Parathyroid adenoma (tissue), 2 donors: Measurements from ENCODE around the gene RHNO1.

Experiments
- H2AFZ ChIP-seq: fragments of 300-600 bp; sonication (generic); one replicate; pipeline ENCODE4 v1.7.0; 2017; ENCODE audit warnings: antibody characterized with exemption, mild to moderate bottlenecking
- H3K27ac ChIP-seq: fragments of 300-600 bp; sonication (generic); one replicate; pipeline ENCODE4 v1.7.0; 2017
- H3K27me3 ChIP-seq: fragments of 300-600 bp; sonication (generic); one replicate; pipeline ENCODE4 v1.7.0; 2017; ENCODE audit warnings: low read length; ENCODE audit not compliant: control insufficient read depth, insufficient read depth
- H3K36me3 ChIP-seq: fragments of 300-600 bp; sonication (generic); one replicate; pipeline ENCODE4 v1.7.0; 2017; ENCODE audit warnings: low read length; ENCODE audit not compliant: control insufficient read depth, insufficient read depth
- H3K4me1 ChIP-seq: fragments of 300-600 bp; sonication (generic); one replicate; pipeline ENCODE4 v1.7.0; 2017; ENCODE audit warnings: control low read depth
- H3K4me2 ChIP-seq: fragments of 300-600 bp; sonication (generic); one replicate; pipeline ENCODE4 v1.7.0; 2017; ENCODE audit warnings: low read length
- H3K4me3 ChIP-seq: fragments of 300-600 bp; sonication (generic); one replicate; pipeline ENCODE4 v1.7.0; 2017; ENCODE audit warnings: low read depth, low read length
- H3K79me2 ChIP-seq: fragments of 300-600 bp; sonication (generic); one replicate; pipeline ENCODE4 v1.7.0; 2017; ENCODE audit warnings: control low read depth
- H3K9ac ChIP-seq: fragments of 300-600 bp; sonication (generic); one replicate; pipeline ENCODE4 v1.7.0; 2017; ENCODE audit warnings: mild to moderate bottlenecking
- H3K9me3 ChIP-seq: fragments of 300-600 bp; sonication (generic); one replicate; pipeline ENCODE4 v1.7.0; 2017; ENCODE audit warnings: low read length; ENCODE audit not compliant: control insufficient read depth
- CTCF ChIP-seq: fragments of 300-600 bp; sonication (generic); IDR thresholded peaks from one replicate; pipeline ENCODE4 v1.7.0; 2017; ENCODE audit warnings: antibody characterized with exemption, mild to moderate bottlenecking
- donor health status: primary hyperparathyroidism.

RHNO1 gene

GRCh38 chr12:2897418-2897817 is 20.4 kb downstream of the RHNO1 start:
- no peak overlapping the region for H3K4me3 ChIP-seq
- no peaks in the 10 kb centered on the region for H3K9me3 ChIP-seq
- no peaks in the 10 kb centered on the region for H3K27me3 ChIP-seq
- H3K79me2 ChIP-seq, result peaks cover 19% of the 10 kb centered on the region
- H3K27ac ChIP-seq, result no peak overlapping the region
- no peaks in the 10 kb centered on the region for H3K36me3 ChIP-seq
- no peak for TF ChIP-seq CTCF
- no peak overlapping the region for H2AFZ ChIP-seq
- H3K9ac ChIP-seq, result no peak overlapping the region
- no peak overlapping the region for H3K4me2 ChIP-seq
- H3K4me1 ChIP-seq, result no peaks in the 10 kb centered on the region

DNA sequence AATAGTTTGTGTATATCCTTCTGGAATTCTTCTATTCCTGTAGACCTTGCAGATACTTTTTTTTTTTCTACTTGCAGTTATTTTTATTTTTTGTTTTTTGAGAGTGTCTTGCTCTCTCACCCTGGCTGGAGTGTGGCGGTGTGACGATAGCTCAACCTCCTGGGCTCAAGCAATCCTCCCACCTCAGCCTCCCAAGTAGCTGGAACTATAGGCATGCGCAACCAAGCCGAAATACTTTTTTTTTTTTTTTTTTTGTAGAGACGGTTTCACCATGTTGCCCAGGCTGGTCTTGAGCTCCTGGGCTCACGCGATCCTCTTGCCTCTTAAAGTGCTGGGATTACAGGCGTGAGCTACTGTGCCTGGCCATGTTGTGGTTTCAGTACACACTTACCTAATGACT is 23.6 kb downstream of the RHNO1 start:
- Histone ChIP-seq H3K9ac (no peak overlapping the region), H3K4me2 (no peak overlapping the region), H3K4me1 (no peaks in the 10 kb centered on the region), H3K36me3 (no peaks in the 10 kb centered on the region), H3K9me3 (no peaks in the 10 kb centered on the region), H2AFZ (no peak overlapping the region), H3K27me3 (no peaks in the 10 kb centered on the region), H3K4me3 (no peak overlapping the region), H3K79me2 (peaks cover 16% of the 10 kb centered on the region), H3K27ac (no peak overlapping the region)
- no peak for TF ChIP-seq CTCF

GRCh38 chr12:2902272-2902880 is 25.4 kb downstream of the RHNO1 start:
- Histone ChIP-seq H3K9ac (no peak overlapping the region), H3K36me3 (no peaks in the 10 kb centered on the region), H2AFZ (no peak overlapping the region), H3K79me2 (peaks cover 9% of the 10 kb centered on the region), H3K4me1 (no peaks in the 10 kb centered on the region), H3K4me2 (no peak overlapping the region), H3K27me3 (no peaks in the 10 kb centered on the region), H3K27ac (no peak overlapping the region), H3K4me3 (no peak overlapping the region), H3K9me3 (no peaks in the 10 kb centered on the region)
- no peak for TF ChIP-seq CTCF

GRCh38 chr12:2904260-2904659 is 27.2 kb downstream of the RHNO1 start:
- H3K9me3 ChIP-seq, result no peaks in the 10 kb centered on the region
- TF ChIP-seq CTCF, result no peak

DNA sequence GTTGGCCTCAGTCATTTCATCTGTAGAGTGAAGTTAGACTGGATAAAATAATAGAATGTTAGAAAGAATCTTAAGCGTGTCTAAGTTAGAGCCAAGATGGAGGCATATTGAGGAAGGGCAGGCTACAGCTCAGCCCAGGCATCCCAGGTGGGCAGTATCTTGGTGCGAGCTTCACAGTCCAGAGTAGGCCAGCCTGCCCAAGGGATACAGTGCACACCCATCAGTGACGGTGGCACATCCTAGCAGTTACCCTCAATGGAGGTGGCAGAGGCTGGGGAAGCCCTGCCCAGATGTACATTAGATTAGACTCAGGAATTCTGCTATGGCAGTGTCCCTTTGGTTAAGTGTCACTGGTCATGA is 35.2 kb downstream of the RHNO1 start:
- Histone ChIP-seq H3K4me3 (no peak overlapping the region), H3K36me3 (no peaks in the 10 kb centered on the region), H3K9me3 (no peaks in the 10 kb centered on the region), H2AFZ (no peak overlapping the region), H3K4me2 (no peak overlapping the region), H3K79me2 (peaks cover 10% of the 10 kb centered on the region), H3K4me1 (no peaks in the 10 kb centered on the region), H3K9ac (no peak overlapping the region), H3K27me3 (no peaks in the 10 kb centered on the region), H3K27ac (no peak overlapping the region)
- no peak for TF ChIP-seq CTCF

More at GRCh38 chr12:2904260-2904659, 27.2 kb downstream of the RHNO1 start:
- Histone ChIP-seq H3K36me3 (no peaks in the 10 kb centered on the region), H3K4me3 (no peak overlapping the region), H3K4me1 (no peaks in the 10 kb centered on the region), H2AFZ (no peak overlapping the region), H3K79me2 (no peaks in the 10 kb centered on the region), H3K27me3 (no peaks in the 10 kb centered on the region), H3K4me2 (no peak overlapping the region), H3K9ac (no peak overlapping the region), H3K27ac (no peak overlapping the region)
